Peyer's patch (tissue), 4 donors: ENCODE measurements around the gene MYH10.

Source experiments
- POLR2A ChIP-seq, 2 donors: fragments of 450-650 bp; IDR thresholded peaks; one replicate each; pipeline ENCODE4 v1.5.1; 2017; ENCODE audit warnings: antibody characterized with exemption in 2 of 2, mild to moderate bottlenecking in 2 of 2, moderate library complexity in 2 of 2
- TF ChIP-seq, protein P1 (sequence below), 6 experiments: fragments of 450-650 bp in 4 of 6; fragments of 200-600 bp in 2 of 6; sonication (generic) in 1 of 6; IDR thresholded peaks; one replicate each; pipeline ENCODE4 v1.5.1; 2017 to 2019; ENCODE audit warnings: antibody characterized with exemption in 6 of 6, mild to moderate bottlenecking in 3 of 6, moderate library complexity in 1 of 6

DNA sequence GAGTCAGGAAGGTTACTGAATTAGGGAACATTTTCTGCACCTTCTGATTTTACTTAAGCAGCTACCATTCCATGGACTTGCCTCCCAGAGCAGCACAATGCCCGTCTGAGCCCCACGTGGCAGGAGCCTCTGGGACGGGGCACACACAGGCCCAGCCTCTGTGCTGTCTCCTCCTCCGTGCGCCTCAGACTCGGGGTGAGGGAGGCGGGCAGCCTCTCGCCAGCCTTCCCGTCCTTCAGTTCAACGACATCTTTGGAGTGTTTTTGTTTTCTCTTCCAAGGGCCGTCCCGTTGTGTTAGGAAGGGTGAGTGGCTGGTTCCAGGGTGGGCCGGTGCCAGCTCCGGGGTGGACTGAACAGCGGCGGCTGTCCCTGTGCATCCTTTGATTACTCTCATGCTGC is 163.0 kb downstream of the MYH10 start:
- TF ChIP-seq, protein P1, sequence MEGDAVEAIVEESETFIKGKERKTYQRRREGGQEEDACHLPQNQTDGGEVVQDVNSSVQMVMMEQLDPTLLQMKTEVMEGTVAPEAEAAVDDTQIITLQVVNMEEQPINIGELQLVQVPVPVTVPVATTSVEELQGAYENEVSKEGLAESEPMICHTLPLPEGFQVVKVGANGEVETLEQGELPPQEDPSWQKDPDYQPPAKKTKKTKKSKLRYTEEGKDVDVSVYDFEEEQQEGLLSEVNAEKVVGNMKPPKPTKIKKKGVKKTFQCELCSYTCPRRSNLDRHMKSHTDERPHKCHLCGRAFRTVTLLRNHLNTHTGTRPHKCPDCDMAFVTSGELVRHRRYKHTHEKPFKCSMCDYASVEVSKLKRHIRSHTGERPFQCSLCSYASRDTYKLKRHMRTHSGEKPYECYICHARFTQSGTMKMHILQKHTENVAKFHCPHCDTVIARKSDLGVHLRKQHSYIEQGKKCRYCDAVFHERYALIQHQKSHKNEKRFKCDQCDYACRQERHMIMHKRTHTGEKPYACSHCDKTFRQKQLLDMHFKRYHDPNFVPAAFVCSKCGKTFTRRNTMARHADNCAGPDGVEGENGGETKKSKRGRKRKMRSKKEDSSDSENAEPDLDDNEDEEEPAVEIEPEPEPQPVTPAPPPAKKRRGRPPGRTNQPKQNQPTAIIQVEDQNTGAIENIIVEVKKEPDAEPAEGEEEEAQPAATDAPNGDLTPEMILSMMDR (IDR thresholded peaks at IDR 0.05), result no peak
- TF ChIP-seq POLR2A (IDR thresholded peaks at IDR 0.05), result no peak
